ENCODE data around the gene KCNQ1OT1.

The KCNQ1OT1 gene

GRCh38 chr11:2671748-2672147 is 28.0 kb downstream of the KCNQ1OT1 start:
- no peak overlapping the region for H3K27ac ChIP-seq
- TF ChIP-seq, protein P1, sequence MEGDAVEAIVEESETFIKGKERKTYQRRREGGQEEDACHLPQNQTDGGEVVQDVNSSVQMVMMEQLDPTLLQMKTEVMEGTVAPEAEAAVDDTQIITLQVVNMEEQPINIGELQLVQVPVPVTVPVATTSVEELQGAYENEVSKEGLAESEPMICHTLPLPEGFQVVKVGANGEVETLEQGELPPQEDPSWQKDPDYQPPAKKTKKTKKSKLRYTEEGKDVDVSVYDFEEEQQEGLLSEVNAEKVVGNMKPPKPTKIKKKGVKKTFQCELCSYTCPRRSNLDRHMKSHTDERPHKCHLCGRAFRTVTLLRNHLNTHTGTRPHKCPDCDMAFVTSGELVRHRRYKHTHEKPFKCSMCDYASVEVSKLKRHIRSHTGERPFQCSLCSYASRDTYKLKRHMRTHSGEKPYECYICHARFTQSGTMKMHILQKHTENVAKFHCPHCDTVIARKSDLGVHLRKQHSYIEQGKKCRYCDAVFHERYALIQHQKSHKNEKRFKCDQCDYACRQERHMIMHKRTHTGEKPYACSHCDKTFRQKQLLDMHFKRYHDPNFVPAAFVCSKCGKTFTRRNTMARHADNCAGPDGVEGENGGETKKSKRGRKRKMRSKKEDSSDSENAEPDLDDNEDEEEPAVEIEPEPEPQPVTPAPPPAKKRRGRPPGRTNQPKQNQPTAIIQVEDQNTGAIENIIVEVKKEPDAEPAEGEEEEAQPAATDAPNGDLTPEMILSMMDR (conservative IDR thresholded peaks at IDR 0.05; ENCODE audit: low read depth): no peak
- ChIA-PET CTCF (interaction anchor here (0.7 kb wide), 1 partner anchor 307 kb away, joined by 3 read pairs; no protein-coding TSS in a partner anchor), POLR2A (ENCODE audit: low non-redundant PET) (no interaction called here)
- DNase-seq (ENCODE audit: low spot score): no peak

DNA sequence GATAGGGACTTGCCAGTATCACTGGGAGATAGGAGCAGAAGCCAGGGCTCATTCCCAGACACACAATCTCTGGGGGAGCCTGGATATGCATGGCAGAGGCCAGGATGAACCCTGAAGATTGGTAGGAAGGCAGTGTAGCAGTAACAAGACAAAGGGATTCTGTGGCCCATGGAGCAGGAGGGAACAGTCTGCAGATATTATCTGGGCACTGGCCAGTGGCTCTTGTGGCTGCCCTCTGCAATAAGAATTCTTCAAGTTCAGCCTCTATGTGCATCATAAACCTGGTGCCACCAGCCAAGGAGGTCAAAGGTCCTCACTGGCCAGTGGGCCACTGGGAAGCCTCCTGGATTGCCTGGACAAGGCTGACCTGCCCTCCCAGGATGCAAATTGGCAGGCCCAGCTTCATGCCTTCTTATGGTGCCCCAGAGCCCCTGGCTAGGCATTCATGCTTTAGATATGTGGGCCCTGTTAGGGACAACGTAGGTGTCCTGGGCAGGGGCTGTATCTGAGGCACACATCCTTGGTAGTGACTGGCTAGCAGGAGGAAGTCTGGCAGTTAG is 29.2 kb downstream of the KCNQ1OT1 start:
- DNase-seq (ENCODE audit: low spot score): no peak
- TF ChIP-seq, protein P1 (conservative IDR thresholded peaks at IDR 0.05; ENCODE audit: low read depth): no peak
- CTCF ChIA-PET: no interaction called here
- H3K27ac ChIP-seq: no peak overlapping the region
- POLR2A ChIA-PET (ENCODE audit: low non-redundant PET): no interaction called here

DNA sequence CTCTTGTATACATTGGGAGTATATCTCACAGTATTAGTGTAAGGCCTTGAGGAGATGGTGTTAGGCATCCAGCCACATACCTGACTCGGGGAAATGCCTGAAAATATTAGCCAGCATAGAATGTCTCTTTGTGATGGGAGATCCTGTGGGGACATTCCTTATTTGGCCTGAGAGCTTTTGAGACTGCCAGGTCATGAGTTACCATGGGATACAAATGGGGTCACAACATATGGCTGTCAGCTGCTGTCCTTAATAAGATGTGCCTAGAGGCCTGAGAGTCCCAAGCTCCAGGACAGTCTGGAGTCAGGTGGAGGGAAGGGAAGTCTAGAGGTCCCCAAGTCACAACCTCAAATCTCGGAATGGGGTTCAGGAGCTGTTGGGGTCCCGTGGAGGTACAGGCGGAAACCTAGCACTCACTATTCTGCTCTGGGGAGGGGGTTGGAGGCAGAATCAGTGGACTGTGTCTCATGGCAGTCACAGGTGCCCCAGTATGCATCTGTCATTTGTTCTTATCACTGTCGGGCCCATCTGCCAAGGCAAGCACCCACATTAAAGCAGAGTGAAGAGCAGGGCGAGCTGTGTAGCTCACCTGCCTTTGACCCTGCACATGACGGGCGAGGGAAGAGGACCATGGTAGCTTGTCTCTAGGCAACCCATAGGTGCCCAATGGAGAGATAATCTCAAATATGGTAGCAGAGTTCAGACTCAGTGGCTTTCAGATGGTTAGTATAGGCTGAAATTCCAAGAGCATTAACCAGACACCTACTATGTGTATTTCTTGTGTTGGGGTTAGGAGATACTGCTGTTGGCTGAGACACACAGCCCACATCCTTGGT is 29.9 kb downstream of the KCNQ1OT1 start:
- POLR2A ChIA-PET (ENCODE audit: low non-redundant PET): no interaction called here
- H3K27ac ChIP-seq: no peak overlapping the region
- DNase-seq (ENCODE audit: low spot score): no peak
- CTCF ChIA-PET: no interaction called here
- TF ChIP-seq, protein P1 (conservative IDR thresholded peaks at IDR 0.05; ENCODE audit: low read depth): no peak

- TF ChIP-seq, protein P1 (conservative IDR thresholded peaks at IDR 0.05; ENCODE audit: low read depth): no peak
- H3K27ac ChIP-seq: no peak overlapping the region
- CTCF ChIA-PET: interaction anchor here (0.8 kb wide), 1 partner anchor 12 kb away, joined by 6 read pairs; no protein-coding TSS in a partner anchor
- POLR2A ChIA-PET (ENCODE audit: low non-redundant PET): no interaction called here
- DNase-seq (ENCODE audit: low spot score): no peak
These were observed 30.9 kb downstream of the KCNQ1OT1 start for GRCh38 chr11:2668876-2669275.

GRCh38 chr11:2667940-2668339 is 31.9 kb downstream of the KCNQ1OT1 start:
- CTCF ChIA-PET: interaction anchor here (0.9 kb wide), 1 partner anchor 219 kb away, joined by 3 read pairs; no protein-coding TSS in a partner anchor
- TF ChIP-seq, protein P1 (conservative IDR thresholded peaks at IDR 0.05; ENCODE audit: low read depth): no peak

GRCh38 chr11:2666828-2667570 is 32.8 kb downstream of the KCNQ1OT1 start:
- TF ChIP-seq, protein P1 (conservative IDR thresholded peaks at IDR 0.05; ENCODE audit: low read depth): no peak
- no peak for DNase-seq (ENCODE audit: low spot score)
- POLR2A ChIA-PET (ENCODE audit: low non-redundant PET): no interaction called here
- CTCF ChIA-PET: interaction anchor here (0.9 kb wide), 1 partner anchor 220 kb away, joined by 3 read pairs; no protein-coding TSS in a partner anchor
- H3K27ac ChIP-seq: no peak overlapping the region

More at GRCh38 chr11:2667940-2668339, 31.9 kb downstream of the KCNQ1OT1 start:
- DNase-seq (ENCODE audit: low spot score): no peak
- no peak overlapping the region for H3K27ac ChIP-seq
- POLR2A ChIA-PET (ENCODE audit: low non-redundant PET): no interaction called here
